HCT116 (cell line): ENCODE results near the gene PRKG1. TPM values are rescaled to one million over a fixed set of nuclear protein-coding genes. Genes with fewer than 3 reads are reported as not detected.

Source experiments
- ATAC-seq: fragments of 200-7000 bp; cut with Tn5 transposase; 2 replicates; pipeline ENCODE4 v1.9.1; 2020; ENCODE audit warnings: mild to moderate bottlenecking, moderate library complexity
- BruUV-seq: library from RNA; stranded (reverse); fragments of 400-500 nt; replicated peaks from 2 replicates; lab custom pipeline; 2021; lab: Mats Ljungman, UMichigan
- CTCF ChIA-PET: fragments of 300-600 bp; sonication (Branson Sonifier 250); formaldehyde crosslinking; loops from one replicate; lab custom pipeline; 2021; ENCODE audit warnings: antibody characterized with exemption; lab: Charles Lee
- POLR2A ChIA-PET: fragments of 300-600, 350-600 bp; sonication (Branson Sonifier 250); formaldehyde crosslinking; loops from one replicate; lab custom pipeline; 2021; ENCODE audit warnings: antibody characterized with exemption; lab: Charles Lee
- RAD21 ChIA-PET, 2 experiments: fragments of 300-600 bp; sonication (Branson Sonifier 250); formaldehyde crosslinking; loops; one replicate each; lab custom pipeline; 2023; ENCODE audit warnings: low total read pairs in 2 of 2; ENCODE audit not compliant: uncharacterized antibody in 2 of 2, unreplicated experiment in 2 of 2, low non-redundant PET in 1 of 2; lab: Charles Lee
- DNase-seq: peaks from one replicate; pipeline ENCODE4 v3.0.0-alpha.2; 2010; ENCODE audit warnings: low read depth, low spot score
- H2AFZ ChIP-seq: fragments of 200-600 bp; shearing (Covaris generic), sonication (generic); 2 replicates; pipeline ENCODE4 v1.6.1; 2017; ENCODE audit warnings: low read depth, mixed run types, mixed read lengths, antibody characterized with exemption, low read length; ENCODE audit not compliant: poor library complexity, severe bottlenecking
- H3K27ac ChIP-seq: 2 replicates; pipeline ENCODE4 v1.5.1; 2012; ENCODE audit warnings: low read depth, low read length
- H3K27me3 ChIP-seq: fragments of 200-600 bp; sonication (generic); 2 replicates; pipeline ENCODE4 v1.6.1; 2016; ENCODE audit warnings: mixed run types, low read length, mixed read lengths; ENCODE audit not compliant: insufficient read depth
- H3K36me3 ChIP-seq, 2 experiments: fragments of 200-500 bp in 1 of 2; fragments of 200-600 bp in 1 of 2; sonication (Bioruptor generic) in 1 of 2; sonication (generic) in 1 of 2; 2 replicates each; pipeline versions ENCODE4 v1.5.1 to v1.6.1; 2014 to 2016; ENCODE audit warnings: low read length in 2 of 2, inconsistent platforms in 1 of 2, mixed read lengths in 1 of 2, mixed run types in 1 of 2; ENCODE audit not compliant: insufficient read depth in 2 of 2, control insufficient read depth in 1 of 2
- H3K4me1 ChIP-seq, 2 experiments: fragments of 200-600 bp in 1 of 2; sonication (generic) in 1 of 2; 2 replicates each; pipeline versions ENCODE4 v1.5.1 to v1.6.1; 2012 to 2017; ENCODE audit warnings: low read length in 2 of 2, inconsistent platforms in 1 of 2, mild to moderate bottlenecking in 1 of 2, mixed read lengths in 1 of 2, mixed run types in 1 of 2, moderate library complexity in 1 of 2; ENCODE audit not compliant: insufficient read depth in 2 of 2, control insufficient read depth in 1 of 2
- H3K4me2 ChIP-seq: fragments of 200-600 bp; sonication (generic); 2 replicates; pipeline ENCODE4 v1.6.1; 2017; ENCODE audit warnings: mixed run types, low read length, mixed read lengths
- H3K4me3 ChIP-seq, 2 experiments: fragments of 200-600 bp in 1 of 2; sonication (generic) in 1 of 2; replicated peaks in 1 of 2; 2 replicates each; pipeline ENCODE4 v1.5.1; 2011 to 2016; ENCODE audit warnings: low read length in 2 of 2, control low read depth in 1 of 2, low read depth in 1 of 2, mild to moderate bottlenecking in 1 of 2, mixed read lengths in 1 of 2, mixed run types in 1 of 2
- H3K79me2 ChIP-seq: fragments of 200-600 bp; sonication (generic); 2 replicates; pipeline ENCODE4 v1.6.1; 2017; ENCODE audit warnings: mild to moderate bottlenecking, mixed run types, low read length, moderate library complexity, mixed read lengths; ENCODE audit not compliant: insufficient read depth
- H3K9ac ChIP-seq: fragments of 200-600 bp; sonication (generic); 2 replicates; pipeline ENCODE4 v1.6.1; 2016; ENCODE audit warnings: low read length, mixed read lengths
- H3K9me2 ChIP-seq: fragments of 200-600 bp; sonication (generic), shearing (Covaris generic); 2 replicates; pipeline ENCODE4 v1.6.1; 2017; ENCODE audit warnings: mixed run types, mild to moderate bottlenecking, moderate library complexity; ENCODE audit not compliant: insufficient read depth
- H3K9me3 ChIP-seq, 2 experiments: fragments of 200-500 bp in 1 of 2; fragments of 200-600 bp in 1 of 2; sonication (Bioruptor generic) in 1 of 2; sonication (generic) in 1 of 2; 2 replicates each; pipeline ENCODE4 v1.6.1; 2014 to 2017; ENCODE audit warnings: low read length in 2 of 2, mixed read lengths in 2 of 2, inconsistent platforms in 1 of 2, low read depth in 1 of 2, mild to moderate bottlenecking in 1 of 2, mixed run types in 1 of 2, moderate library complexity in 1 of 2; ENCODE audit not compliant: control insufficient read depth in 1 of 2, insufficient read depth in 1 of 2
- H4K20me1 ChIP-seq: fragments of 200-600 bp; sonication (generic), shearing (Covaris generic); 2 replicates; pipeline ENCODE4 v1.6.1; 2017; ENCODE audit warnings: mixed run types, mild to moderate bottlenecking, moderate library complexity; ENCODE audit not compliant: insufficient read depth
- CEBPB ChIP-seq: IDR thresholded peaks from 2 replicates; pipeline ENCODE4 v1.6.1; 2012; ENCODE audit warnings: low read depth
- ELF1 ChIP-seq: IDR thresholded peaks from 2 replicates; pipeline ENCODE4 v1.6.1; 2012; ENCODE audit warnings: low read depth, borderline replicate concordance
- EZH2phosphoT487 ChIP-seq: fragments of 200-600 bp; IDR thresholded peaks from 2 replicates; pipeline ENCODE4 v1.6.1; 2018; ENCODE audit warnings: antibody characterized with exemption, borderline replicate concordance
- JUND ChIP-seq: IDR thresholded peaks from 2 replicates; pipeline ENCODE4 v1.6.1; 2012
- RAD21 ChIP-seq: IDR thresholded peaks from 2 replicates; pipeline ENCODE4 v1.6.1; 2012; ENCODE audit warnings: low read depth, mild to moderate bottlenecking
- REST ChIP-seq: IDR thresholded peaks from 2 replicates; pipeline ENCODE4 v1.6.1; 2012; ENCODE audit warnings: low read depth
- SP1 ChIP-seq: IDR thresholded peaks from 2 replicates; pipeline ENCODE4 v1.6.1; 2012; ENCODE audit warnings: low read depth
- YY1 ChIP-seq: IDR thresholded peaks from 2 replicates; pipeline ENCODE4 v1.6.1; 2011; ENCODE audit warnings: low read length, low read depth, moderate library complexity, mild to moderate bottlenecking; ENCODE audit not compliant: insufficient replicate concordance; ENCODE audit errors: extremely low read depth
- ZFX ChIP-seq: fragments of 450-650 bp; IDR thresholded peaks from 2 replicates; pipeline ENCODE4 v1.6.1; 2017
- intact Hi-C: fragments of 100-400 bp; cut with micrococcal nuclease; formaldehyde crosslinking; loops from 2 replicates; pipeline ENCODE4 v1.10.0; 2022
- total RNA-seq: library from RNA; stranded (reverse); gene quantifications from one replicate; pipeline ENCODE4 v1.2.1, GENCODE V29; 2021; ENCODE audit not compliant: unreplicated experiment
- TF ChIP-seq, protein P1 (sequence below): IDR thresholded peaks from 2 replicates; pipeline ENCODE4 v1.6.1; 2012

Gene PRKG1
- total RNA-seq, 1 experiment from 2014 or later, result 1.4 TPM

GRCh38 chr10:51364674-51365073 is 290.4 kb downstream of the PRKG1 start (continued):
- no peak for TF ChIP-seq REST
- TF ChIP-seq, protein P1, sequence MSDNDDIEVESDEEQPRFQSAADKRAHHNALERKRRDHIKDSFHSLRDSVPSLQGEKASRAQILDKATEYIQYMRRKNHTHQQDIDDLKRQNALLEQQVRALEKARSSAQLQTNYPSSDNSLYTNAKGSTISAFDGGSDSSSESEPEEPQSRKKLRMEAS, result no peak
- TF ChIP-seq RAD21, result no peak
- TF ChIP-seq ZFX, result no peak
- no peak for TF ChIP-seq ELF1
- no peak for TF ChIP-seq EZH2phosphoT487

- ATAC-seq, result no peak
- Histone ChIP-seq H3K79me2 (no peaks in the 10 kb centered on the region), H3K4me1 (no peaks in the 10 kb centered on the region), H3K9ac (no peak overlapping the region), H3K9me3 (no peaks in the 10 kb centered on the region), H3K36me3 (no peaks in the 10 kb centered on the region), H3K27ac (no peak overlapping the region), H3K4me3 (no peak overlapping the region), H2AFZ (no peak overlapping the region), H3K4me2 (no peak overlapping the region), H3K27me3 (peaks cover 16% of the 10 kb centered on the region), H3K9me2 (no peaks in the 10 kb centered on the region), H4K20me1 (no peaks in the 10 kb centered on the region)
- RAD21 ChIA-PET, result no interaction called here
- DNase-seq, result no peak
- TF ChIP-seq, protein P1, result no peak
- no peak for TF ChIP-seq SP1
- TF ChIP-seq JUND, result no peak
- no peak for TF ChIP-seq YY1
- TF ChIP-seq REST, result no peak
- TF ChIP-seq CEBPB, result no peak
- intact Hi-C loops, result no loop called here
- CTCF ChIA-PET, result no interaction called here
- POLR2A ChIA-PET, result no interaction called here
- no TSS peak for BruUV-seq
Observed at GRCh38 chr10:51366044-51366443, 291.8 kb downstream of the PRKG1 start.
